ENCODE results near the gene SCAPER.
"Not testable (repeated sequence)": the region's sequence is repeated elsewhere in the genome, so short reads cannot be mapped to it uniquely, and the experiment has no call there.

GRCh38 chr15:76899176-76899930 lies 5.8 kb downstream of the SCAPER start:
- TF ChIP-seq POLR2A, CTCF, POLR2AphosphoS5 (IDR thresholded peaks at IDR 0.05): not testable (repeated sequence)

Data from breast epithelium (tissue), 3 donors.